SU-DHL-6 (cell line): ENCODE measurements around the gene CCR5AS.

Source experiments
- H2AFZ ChIP-seq: fragments of 200-600 bp; sonication (generic); 2 replicates; pipeline ENCODE4 v1.6.1; 2014; ENCODE audit warnings: low read depth, mild to moderate bottlenecking, moderate library complexity, mixed read lengths, antibody characterized with exemption, low read length; ENCODE audit not compliant: severe bottlenecking
- H3F3A ChIP-seq: fragments of 200-600 bp; shearing (Covaris generic); 2 replicates; pipeline ENCODE4 v1.6.0; 2016; ENCODE audit warnings: antibody characterized with exemption, mild to moderate bottlenecking; ENCODE audit not compliant: insufficient read depth
- H3K27ac ChIP-seq: fragments of 200-600 bp; sonication (generic); 2 replicates; pipeline ENCODE4 v1.5.1; 2016; ENCODE audit warnings: low read depth, mild to moderate bottlenecking, low read length, moderate library complexity, mixed read lengths
- H3K27me3 ChIP-seq: fragments of 200-600 bp; sonication (generic), shearing (Covaris generic); 2 replicates; pipeline ENCODE4 v1.6.0; 2014; ENCODE audit warnings: mild to moderate bottlenecking, low read length
- H3K36me3 ChIP-seq: fragments of 200-600 bp; sonication (generic); 2 replicates; pipeline ENCODE4 v1.6.1; 2014; ENCODE audit warnings: mild to moderate bottlenecking, low read length, mixed read lengths
- H3K4me2 ChIP-seq: fragments of 300-600, 200-600 bp; shearing (Covaris generic), sonication (generic); 2 replicates; pipeline ENCODE4 v1.6.0; 2014; ENCODE audit warnings: low read length, low read depth, mild to moderate bottlenecking; ENCODE audit not compliant: poor library complexity, severe bottlenecking
- H3K4me3 ChIP-seq: fragments of 200-600 bp; sonication (generic); 2 replicates; pipeline ENCODE4 v1.5.1; 2014; ENCODE audit warnings: antibody characterized with exemption, low read length, mild to moderate bottlenecking, mixed read lengths; ENCODE audit not compliant: insufficient read depth, poor library complexity, severe bottlenecking
- H3K79me2 ChIP-seq: fragments of 200-600 bp; sonication (generic); 2 replicates; pipeline ENCODE4 v1.6.1; 2014; ENCODE audit warnings: mild to moderate bottlenecking, low read length, moderate library complexity; ENCODE audit not compliant: insufficient read depth
- H3K9ac ChIP-seq: fragments of 200-600 bp; sonication (generic); 2 replicates; pipeline ENCODE4 v1.7.0; 2014; ENCODE audit warnings: mild to moderate bottlenecking, low read length
- H3K9me2 ChIP-seq: fragments of 200-600 bp; sonication (generic); replicated peaks from 2 replicates; pipeline ENCODE4 v1.6.1; 2014; ENCODE audit warnings: low read length; ENCODE audit not compliant: insufficient read depth
- H3K9me3 ChIP-seq: fragments of 200-600 bp; sonication (generic); 2 replicates; pipeline ENCODE4 v1.6.1; 2014; ENCODE audit warnings: low read length, mixed read lengths; ENCODE audit not compliant: insufficient read depth
- H4K20me1 ChIP-seq: fragments of 200-600 bp; sonication (generic); 2 replicates; pipeline ENCODE4 v1.6.1; 2014; ENCODE audit warnings: low read depth, mild to moderate bottlenecking, antibody characterized with exemption, low read length, moderate library complexity, mixed read lengths
- CTCF ChIP-seq: fragments of 200-600 bp; sonication (generic); IDR thresholded peaks from one replicate; pipeline ENCODE4 v1.5.1; 2017; ENCODE audit warnings: antibody characterized with exemption, mild to moderate bottlenecking, low read length, moderate library complexity; ENCODE audit not compliant: insufficient read depth, poor library complexity, severe bottlenecking
- EZH2phosphoT487 ChIP-seq: fragments of 200-600 bp; sonication (generic), shearing (Covaris generic); conservative IDR thresholded peaks from 2 replicates; pipeline ENCODE4 v1.6.1; 2018; ENCODE audit warnings: mild to moderate bottlenecking, antibody characterized with exemption, low read length, moderate library complexity, mixed read lengths

Gene CCR5AS

GRCh38 chr3:46454606-46455005, 47.7 kb upstream of the CCR5AS start:
- no peaks in the 10 kb centered on the region for H3K36me3 ChIP-seq
- no peak overlapping the region for H3K9ac ChIP-seq
- no peaks in the 10 kb centered on the region for H3K27me3 ChIP-seq
- no peak overlapping the region for H3K4me2 ChIP-seq
- no peak overlapping the region for H2AFZ ChIP-seq
- no peaks in the 10 kb centered on the region for H3K9me2 ChIP-seq
- TF ChIP-seq CTCF = no peak
- TF ChIP-seq EZH2phosphoT487 = no peak
- no peaks in the 10 kb centered on the region for H3K9me3 ChIP-seq
- no peak overlapping the region for H3K4me3 ChIP-seq
- no peak overlapping the region for H3K27ac ChIP-seq
- H3K79me2 ChIP-seq = no peaks in the 10 kb centered on the region
- no peaks in the 10 kb centered on the region for H3F3A ChIP-seq
- no peaks in the 10 kb centered on the region for H4K20me1 ChIP-seq

GRCh38 chr3:46454209-46454595, 47.3 kb upstream of the CCR5AS start:
- no peaks in the 10 kb centered on the region for H3K9me3 ChIP-seq
- no peak overlapping the region for H3K9ac ChIP-seq
- H3K79me2 ChIP-seq = no peaks in the 10 kb centered on the region
- no peaks in the 10 kb centered on the region for H3K27me3 ChIP-seq
- H4K20me1 ChIP-seq = no peaks in the 10 kb centered on the region
- no peaks in the 10 kb centered on the region for H3K9me2 ChIP-seq
- no peaks in the 10 kb centered on the region for H3K36me3 ChIP-seq
- H3K4me2 ChIP-seq = no peak overlapping the region
- no peak overlapping the region for H3K4me3 ChIP-seq
- TF ChIP-seq CTCF = no peak
- TF ChIP-seq EZH2phosphoT487 = no peak
- no peak overlapping the region for H3K27ac ChIP-seq
- H2AFZ ChIP-seq = no peak overlapping the region
- no peaks in the 10 kb centered on the region for H3F3A ChIP-seq

GRCh38 chr3:46453526-46454208, 46.8 kb upstream of the CCR5AS start:
- Histone ChIP-seq H3K36me3 (no peaks in the 10 kb centered on the region), H3K9me3 (no peaks in the 10 kb centered on the region), H3F3A (no peaks in the 10 kb centered on the region), H3K4me3 (no peak overlapping the region), H3K27me3 (no peaks in the 10 kb centered on the region), H3K79me2 (no peaks in the 10 kb centered on the region), H3K4me2 (no peak overlapping the region), H3K9me2 (no peaks in the 10 kb centered on the region), H2AFZ (no peak overlapping the region), H4K20me1 (no peaks in the 10 kb centered on the region), H3K9ac (no peak overlapping the region), H3K27ac (no peak overlapping the region)
- TF ChIP-seq EZH2phosphoT487 = no peak
- TF ChIP-seq CTCF = no peak
